RWPE2 (cell line): ENCODE data around the gene BRINP2.

Experiments used
- ATAC-seq: fragments of 200-7000 bp; cut with Tn5 transposase; 3 replicates; pipeline ENCODE4 v1.9.1; 2021; ENCODE audit warnings: low read depth
- DNase-seq: peaks from one replicate; pipeline ENCODE4 v3.0.0-alpha.2; 2020; ENCODE audit warnings: low spot score
- H3K27ac ChIP-seq: fragments of 450-650 bp; 2 replicates; pipeline ENCODE4 v1.5.1; 2017; ENCODE audit warnings: mild to moderate bottlenecking; ENCODE audit not compliant: poor library complexity, severe bottlenecking
- H3K27me3 ChIP-seq: fragments of 250-450 bp; sonication (Bioruptor Pico); 2 replicates; pipeline ENCODE4 v1.5.1; 2021; ENCODE audit warnings: mild to moderate bottlenecking, moderate library complexity; ENCODE audit not compliant: insufficient read depth, poor library complexity, severe bottlenecking
- H3K36me3 ChIP-seq: fragments of 250-450 bp; sonication (Bioruptor Pico); 2 replicates; pipeline ENCODE4 v1.5.1; 2020; ENCODE audit warnings: low read depth, mild to moderate bottlenecking, moderate library complexity
- H3K4me1 ChIP-seq: fragments of 250-450 bp; sonication (Bioruptor Pico); 2 replicates; pipeline ENCODE4 v1.5.1; 2021; ENCODE audit warnings: mild to moderate bottlenecking, moderate library complexity; ENCODE audit not compliant: insufficient read depth, poor library complexity, severe bottlenecking
- H3K4me3 ChIP-seq: fragments of 250-450 bp; sonication (Bioruptor Pico); 2 replicates; pipeline ENCODE4 v1.5.1; 2021; ENCODE audit warnings: mild to moderate bottlenecking, moderate library complexity; ENCODE audit not compliant: severe bottlenecking
- H3K9me3 ChIP-seq: fragments of 250-450 bp; sonication (Bioruptor Pico); 2 replicates; pipeline ENCODE4 v1.5.1; 2021; ENCODE audit warnings: mild to moderate bottlenecking, moderate library complexity; ENCODE audit not compliant: severe bottlenecking
- CTCF ChIP-seq: fragments of 450-650 bp; IDR thresholded peaks from one replicate; pipeline ENCODE4 v1.5.1; 2017; ENCODE audit warnings: mild to moderate bottlenecking, moderate library complexity; ENCODE audit not compliant: poor library complexity, severe bottlenecking

Gene BRINP2

GRCh38 chr1:177286396-177286795 is 115.6 kb downstream of the BRINP2 start:
- Histone ChIP-seq H3K4me3 (no peak overlapping the region), H3K4me1 (peaks cover 5% of the 10 kb centered on the region), H3K36me3 (no peaks in the 10 kb centered on the region), H3K27me3 (no peaks in the 10 kb centered on the region), H3K27ac (no peak overlapping the region), H3K9me3 (no peaks in the 10 kb centered on the region)
- no peak for ATAC-seq
- DNase-seq, result no peak
- no peak for TF ChIP-seq CTCF

GRCh38 chr1:177287270-177287669 is 116.5 kb downstream of the BRINP2 start:
- DNase-seq (no peak), ATAC-seq (no peak)
- no peak for TF ChIP-seq CTCF
- Histone ChIP-seq H3K27ac (no peak overlapping the region), H3K36me3 (no peaks in the 10 kb centered on the region), H3K4me3 (no peak overlapping the region), H3K4me1 (peaks cover 5% of the 10 kb centered on the region), H3K9me3 (no peaks in the 10 kb centered on the region), H3K27me3 (no peaks in the 10 kb centered on the region)

- ATAC-seq, result no peak
- TF ChIP-seq CTCF, result no peak
Observed at GRCh38 chr1:177287994-177288393, 117.2 kb downstream of the BRINP2 start.

GRCh38 chr1:177289532-177289931 is 118.8 kb downstream of the BRINP2 start:
- Histone ChIP-seq H3K27ac (peak overlapping the region; percentile 48), H3K27me3 (no peaks in the 10 kb centered on the region), H3K36me3 (no peaks in the 10 kb centered on the region), H3K9me3 (no peaks in the 10 kb centered on the region), H3K4me3 (no peak overlapping the region), H3K4me1 (no peaks in the 10 kb centered on the region)
- ATAC-seq, result peak; percentile 74
- no peak for DNase-seq
- no peak for TF ChIP-seq CTCF

More at GRCh38 chr1:177287994-177288393, 117.2 kb downstream of the BRINP2 start:
- H3K9me3 ChIP-seq, result no peaks in the 10 kb centered on the region
- peaks cover 3% of the 10 kb centered on the region for H3K4me1 ChIP-seq
- no peak overlapping the region for H3K4me3 ChIP-seq
- H3K27me3 ChIP-seq, result no peaks in the 10 kb centered on the region
- no peak overlapping the region for H3K27ac ChIP-seq
- no peaks in the 10 kb centered on the region for H3K36me3 ChIP-seq
- no peak for DNase-seq

- H3K27ac ChIP-seq, result no peak overlapping the region
- TF ChIP-seq CTCF, result no peak
- peaks cover 5% of the 10 kb centered on the region for H3K4me1 ChIP-seq
- no peak for ATAC-seq
- no peaks in the 10 kb centered on the region for H3K9me3 ChIP-seq
- no peaks in the 10 kb centered on the region for H3K36me3 ChIP-seq
- no peaks in the 10 kb centered on the region for H3K27me3 ChIP-seq
- no peak overlapping the region for H3K4me3 ChIP-seq
- no peak for DNase-seq
Observed at GRCh38 chr1:177300431-177300830, 129.7 kb downstream of the BRINP2 start.
